ENCODE results near the gene MRPL1.
"Not testable (repeated sequence)": the region's sequence is repeated elsewhere in the genome, so short reads cannot be mapped to it uniquely, and the experiment has no call there.

Gene MRPL1

DNA sequence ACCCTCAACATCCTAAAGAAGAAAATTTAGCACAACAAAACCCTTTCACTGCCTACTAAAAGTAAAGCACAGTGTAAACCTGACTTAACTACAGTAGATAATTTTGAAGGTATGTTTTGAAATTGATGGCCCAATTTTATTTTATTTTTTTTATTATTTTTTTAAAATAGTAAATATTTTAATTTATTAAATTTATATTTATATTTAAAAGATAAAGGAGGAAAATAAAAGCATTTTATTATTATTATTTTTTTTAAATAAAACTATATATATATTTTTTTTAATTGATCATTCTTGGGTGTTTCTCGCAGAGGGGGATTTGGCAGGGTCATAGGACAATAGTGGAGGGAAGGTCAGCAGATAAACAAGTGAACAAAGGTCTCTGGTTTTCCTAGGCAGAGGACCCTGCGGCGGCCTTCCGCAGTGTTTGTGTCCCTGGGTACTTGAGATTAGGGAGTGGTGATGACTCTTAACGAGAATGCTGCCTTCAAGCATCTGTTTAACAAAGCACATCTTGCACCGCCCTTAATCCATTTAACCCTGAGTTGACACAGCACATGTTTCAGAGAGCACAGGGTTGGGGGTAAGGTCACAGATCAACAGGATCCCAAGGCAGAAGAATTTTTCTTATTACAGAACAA is 120.4 kb downstream of the MRPL1 start:
- DNase-seq = not testable (repeated sequence)

DNA sequence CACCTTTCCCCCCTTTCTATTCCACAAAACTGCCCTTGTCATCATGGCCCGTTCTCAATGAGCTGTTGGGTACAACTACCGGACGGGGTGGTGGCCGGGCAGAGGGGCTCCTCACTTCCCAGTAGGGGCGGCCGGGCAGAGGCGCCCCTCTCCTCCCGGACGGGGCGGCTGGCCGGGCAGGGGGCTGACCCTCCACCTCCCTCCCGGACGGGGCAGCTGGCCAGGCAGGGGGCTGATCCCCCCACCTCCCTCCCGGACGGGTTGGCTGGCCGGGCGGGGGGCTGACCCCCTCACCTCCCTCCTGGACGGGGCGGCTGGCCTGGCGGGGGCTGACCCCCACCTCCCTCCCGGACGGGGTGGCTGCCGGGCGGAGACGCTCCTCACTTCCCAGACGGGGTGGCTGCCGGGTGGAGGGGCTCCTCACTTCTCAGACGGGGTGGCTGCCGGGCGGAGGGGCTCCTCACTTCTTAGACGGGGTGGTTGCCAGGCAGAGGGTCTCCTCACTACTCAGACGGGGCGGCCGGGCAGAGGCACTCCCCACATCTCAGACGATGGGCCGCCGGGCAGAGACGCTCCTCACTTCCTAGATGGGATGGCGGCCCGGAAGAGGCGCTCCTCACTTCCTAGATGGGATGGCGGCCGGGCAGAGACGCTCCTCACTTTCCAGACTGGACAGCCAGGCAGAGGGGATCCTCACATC is 121.1 kb downstream of the MRPL1 start:
- DNase-seq = not testable (repeated sequence)

GRCh38 chr4:77989968-77990367 is 127.3 kb downstream of the MRPL1 start:
- DNase-seq = no peak

DNA sequence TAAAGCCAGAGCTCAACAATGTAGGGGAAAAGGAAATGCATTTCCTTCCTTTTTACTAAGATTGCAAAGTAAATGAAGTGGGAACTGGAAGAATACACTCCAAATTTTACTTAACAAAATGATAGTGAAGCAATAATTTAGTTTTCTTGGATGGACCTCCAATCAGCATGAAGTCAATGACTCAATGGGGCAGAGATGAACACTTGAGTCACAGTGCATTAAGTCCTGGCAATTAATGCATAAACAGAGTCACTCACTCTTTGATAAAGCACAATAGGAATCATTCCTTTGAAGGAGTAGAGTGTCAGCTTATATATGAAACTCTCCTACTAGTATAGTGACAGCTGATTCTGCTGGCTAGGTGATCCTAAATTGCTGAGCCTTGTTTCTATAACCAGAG is 127.8 kb downstream of the MRPL1 start:
- DNase-seq = no peak

DNA sequence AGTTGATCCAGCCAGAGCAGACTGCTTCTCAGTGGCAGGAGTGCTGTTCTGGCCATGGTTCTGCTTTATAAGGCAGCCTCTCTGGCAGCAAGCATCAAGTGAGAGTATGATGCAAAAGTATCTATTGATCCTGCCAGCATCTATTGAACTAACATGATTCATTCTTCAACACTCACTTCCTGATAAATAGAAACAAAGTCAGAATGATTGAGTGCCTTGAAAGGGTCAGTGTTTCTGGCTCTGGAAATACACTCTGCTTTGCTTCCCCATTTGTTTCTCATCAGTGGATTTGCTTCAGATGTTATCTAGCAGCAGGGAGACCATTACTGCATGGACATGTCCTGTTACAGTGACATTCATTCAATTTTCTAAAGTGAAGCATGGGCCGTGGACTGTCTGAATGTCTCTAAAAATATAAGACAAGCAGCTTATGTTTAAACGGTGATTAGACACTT is 128.3 kb downstream of the MRPL1 start:
- no peak for DNase-seq

- no peak for DNase-seq
Observed at GRCh38 chr4:77992581-77992980, 130.0 kb downstream of the MRPL1 start.

GRCh38 chr4:77994194-77994721 is 131.6 kb downstream of the MRPL1 start:
- DNase-seq = no peak

GRCh38 chr4:77996076-77996475 is 133.4 kb downstream of the MRPL1 start:
- DNase-seq = no peak

- no peak for DNase-seq
Observed at GRCh38 chr4:78001531-78001930, 138.9 kb downstream of the MRPL1 start.

GRCh38 chr4:78002260-78002659 is 139.6 kb downstream of the MRPL1 start:
- DNase-seq = no peak
